GM13976 (cell line): ENCODE measurements around the gene PRPSAP2.

Experiments used
- DNase-seq: peaks from one replicate; pipeline ENCODE4 v3.0.0; 2012; ENCODE audit warnings: low spot score
- in situ Hi-C: fragments of 300-500 bp; cut with MboI; formaldehyde crosslinking; loops from one replicate; pipeline ENCODE4 v1.12.0; 2022; ENCODE audit warnings: low sequenced_read_pairs, mixed read lengths, inconsistent platforms; ENCODE audit not compliant: unreplicated experiment
- TF ChIP-seq, protein P1 (sequence below): IDR thresholded peaks from 2 replicates; pipeline ENCODE4 v1.5.1; 2012; ENCODE audit warnings: borderline replicate concordance, mild to moderate bottlenecking; ENCODE audit not compliant: insufficient read depth; ENCODE audit errors: extremely low read depth, missing control alignments, control extremely low read depth

The PRPSAP2 gene

GRCh38 chr17:18977646-18978045 lies 119.7 kb downstream of the PRPSAP2 start:
- TF ChIP-seq, protein P1, sequence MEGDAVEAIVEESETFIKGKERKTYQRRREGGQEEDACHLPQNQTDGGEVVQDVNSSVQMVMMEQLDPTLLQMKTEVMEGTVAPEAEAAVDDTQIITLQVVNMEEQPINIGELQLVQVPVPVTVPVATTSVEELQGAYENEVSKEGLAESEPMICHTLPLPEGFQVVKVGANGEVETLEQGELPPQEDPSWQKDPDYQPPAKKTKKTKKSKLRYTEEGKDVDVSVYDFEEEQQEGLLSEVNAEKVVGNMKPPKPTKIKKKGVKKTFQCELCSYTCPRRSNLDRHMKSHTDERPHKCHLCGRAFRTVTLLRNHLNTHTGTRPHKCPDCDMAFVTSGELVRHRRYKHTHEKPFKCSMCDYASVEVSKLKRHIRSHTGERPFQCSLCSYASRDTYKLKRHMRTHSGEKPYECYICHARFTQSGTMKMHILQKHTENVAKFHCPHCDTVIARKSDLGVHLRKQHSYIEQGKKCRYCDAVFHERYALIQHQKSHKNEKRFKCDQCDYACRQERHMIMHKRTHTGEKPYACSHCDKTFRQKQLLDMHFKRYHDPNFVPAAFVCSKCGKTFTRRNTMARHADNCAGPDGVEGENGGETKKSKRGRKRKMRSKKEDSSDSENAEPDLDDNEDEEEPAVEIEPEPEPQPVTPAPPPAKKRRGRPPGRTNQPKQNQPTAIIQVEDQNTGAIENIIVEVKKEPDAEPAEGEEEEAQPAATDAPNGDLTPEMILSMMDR, result no peak
- in situ Hi-C loops, result no loop called here
- DNase-seq, result no peak

DNA sequence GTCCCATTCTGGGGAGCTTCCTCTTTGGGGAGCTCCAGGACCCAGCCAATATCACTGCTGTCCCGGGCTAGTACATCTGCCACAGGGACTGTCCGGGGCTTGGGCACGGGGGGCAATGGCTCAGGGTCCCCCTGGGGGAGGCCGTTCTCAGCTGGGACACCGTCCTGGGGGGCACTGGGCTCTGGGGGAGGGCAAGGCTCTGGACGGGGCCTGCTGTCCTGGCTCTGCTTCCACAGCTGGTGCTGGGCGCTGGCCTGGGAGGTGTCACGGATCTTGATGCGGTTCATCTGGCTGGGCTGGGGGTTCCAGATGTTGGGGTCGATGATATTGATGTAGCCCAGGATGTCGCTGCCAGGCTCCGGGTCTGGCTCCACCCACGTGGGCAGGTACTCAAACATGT lies 120.1 kb downstream of the PRPSAP2 start:
- no peak for DNase-seq
- in situ Hi-C loops, result no loop called here
- TF ChIP-seq, protein P1, result no peak

DNA sequence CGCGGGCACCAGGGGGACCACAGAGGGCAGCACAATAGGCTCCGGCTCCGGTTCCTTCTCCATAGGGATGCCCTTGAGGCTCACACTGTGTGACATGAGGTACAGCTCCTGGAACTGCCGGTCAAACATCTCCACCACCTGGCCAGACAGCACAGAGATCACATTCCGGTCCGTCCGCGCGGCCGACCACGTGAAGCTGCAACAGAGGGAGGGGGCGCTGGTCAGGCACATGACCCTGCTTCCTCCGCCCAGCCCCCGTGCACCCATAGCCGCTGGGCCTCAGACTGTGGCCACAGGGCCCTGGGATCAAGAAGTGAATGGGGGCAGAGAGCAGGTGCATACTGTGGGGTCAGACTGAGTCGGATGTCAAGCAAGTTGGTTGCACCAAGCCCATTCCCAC lies 120.7 kb downstream of the PRPSAP2 start:
- no peak for DNase-seq
- TF ChIP-seq, protein P1, result no peak
- in situ Hi-C loops, result no loop called here
